GM19455 (cell line): ENCODE results near the gene CDCA3.

Experiments used
- ATAC-seq: cut with Tn5 transposase; IDR thresholded peaks from one replicate; pipeline ENCODE4 v1.9.1; 2021; ENCODE audit not compliant: unreplicated experiment

Gene CDCA3

GRCh38 chr12:6834873-6835272 lies 16.2 kb downstream of the CDCA3 start:
- ATAC-seq: no peak

- no peak for ATAC-seq
Observed at GRCh38 chr12:6834254-6834653, 16.8 kb downstream of the CDCA3 start.

- no peak for ATAC-seq
Observed at GRCh38 chr12:6833189-6833890, 17.7 kb downstream of the CDCA3 start.

GRCh38 chr12:6832125-6832524 lies 19.0 kb downstream of the CDCA3 start:
- ATAC-seq: no peak

- ATAC-seq: no peak
Observed at GRCh38 chr12:6831450-6831995, 19.6 kb downstream of the CDCA3 start.

- no peak for ATAC-seq
Observed at GRCh38 chr12:6830999-6831398, 20.1 kb downstream of the CDCA3 start.

GRCh38 chr12:6830286-6830890 lies 20.7 kb downstream of the CDCA3 start:
- no peak for ATAC-seq

GRCh38 chr12:6829536-6830220 lies 21.4 kb downstream of the CDCA3 start:
- ATAC-seq: no peak

- no peak for ATAC-seq
Observed at GRCh38 chr12:6828781-6829535, 22.1 kb downstream of the CDCA3 start.

GRCh38 chr12:6827982-6828780 lies 22.9 kb downstream of the CDCA3 start, which contains the start of gene P3H3:
Gene P3H3, plus strand, starts transcription at chr12:6828407. Its CDS starts 34 bp downstream, at chr12:6828441.
- no peak for ATAC-seq

- no peak for ATAC-seq
Observed at GRCh38 chr12:6827437-6827911, 23.6 kb downstream of the CDCA3 start.

GRCh38 chr12:6826734-6827436 lies 24.2 kb downstream of the CDCA3 start:
- no peak for ATAC-seq

- no peak for ATAC-seq
Observed at GRCh38 chr12:6826125-6826733, 24.9 kb downstream of the CDCA3 start.

GRCh38 chr12:6825398-6826124 lies 25.5 kb downstream of the CDCA3 start:
- ATAC-seq: no peak

GRCh38 chr12:6824901-6825381 lies 26.1 kb downstream of the CDCA3 start:
- ATAC-seq: no peak

- ATAC-seq: no peak
Observed at GRCh38 chr12:6824085-6824775, 26.9 kb downstream of the CDCA3 start.

- no peak for ATAC-seq
Observed at GRCh38 chr12:6823182-6824084, 27.7 kb downstream of the CDCA3 start.
